ENCODE results near the gene ERC2. TPM values are rescaled to one million over a fixed set of nuclear protein-coding genes. Genes with fewer than 3 reads are reported as not detected.
A peak's percentile ranks its signal among the peaks of the same experiment; 100 is the strongest.

ERC2 gene
- total RNA-seq, 1 experiment from 2014 or later: 1.2 TPM

- DNase-seq (ENCODE audit: low read depth): no peak
These were observed 941.8 kb downstream of the ERC2 start for GRCh38 chr3:55526332-55527030.

DNA sequence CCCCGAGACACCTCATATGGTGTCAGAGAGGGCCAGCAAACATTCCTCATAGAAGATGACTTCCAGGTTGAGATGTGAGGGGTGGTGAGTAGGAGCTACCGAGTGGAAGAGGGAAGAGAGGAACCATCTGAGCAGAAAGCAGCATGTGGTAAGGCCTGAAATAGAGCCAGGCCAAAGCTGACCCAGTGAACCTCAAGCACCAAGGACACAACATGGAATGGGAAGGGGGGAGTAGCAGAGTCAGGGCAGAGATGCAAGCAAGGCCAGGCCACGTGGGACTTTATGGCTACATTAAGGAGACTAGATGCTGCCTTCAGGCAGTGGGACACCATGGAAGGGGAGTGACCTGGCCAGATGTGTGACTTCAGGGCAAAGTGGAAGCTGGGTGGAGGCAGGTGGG, 942.8 kb downstream of the ERC2 start:
- no peak for DNase-seq (ENCODE audit: low read depth)

DNA sequence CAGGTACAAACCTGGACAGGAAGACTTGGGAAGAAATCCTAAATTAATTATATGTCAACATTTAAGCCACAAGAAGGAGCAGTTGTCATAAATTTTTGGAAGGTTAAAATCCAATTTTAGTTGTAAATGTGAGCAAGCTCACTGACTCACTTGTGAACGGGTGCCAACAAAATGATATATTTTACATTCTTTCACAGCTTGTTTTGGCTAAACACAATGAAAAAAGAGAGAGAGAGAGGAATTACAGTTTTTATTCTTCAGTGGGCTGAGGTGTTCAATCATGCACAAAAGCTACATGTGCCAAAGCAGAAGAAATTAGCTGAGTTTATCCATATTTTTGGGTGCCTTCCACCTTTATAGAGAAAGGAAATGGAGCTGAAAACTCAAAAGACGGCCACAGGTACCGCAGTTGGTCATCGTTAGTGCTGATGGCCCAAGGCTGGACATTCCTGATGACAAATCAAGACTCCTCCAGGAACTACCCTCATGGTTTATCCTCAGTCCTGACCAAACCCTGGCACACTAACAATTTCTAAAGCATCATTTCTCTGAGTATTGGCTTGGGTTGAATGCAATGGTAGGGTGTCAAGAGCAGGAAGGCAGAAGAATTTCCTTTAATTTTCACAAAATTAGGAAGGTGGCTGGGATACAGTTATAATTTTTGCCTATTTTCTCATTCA, 943.6 kb downstream of the ERC2 start:
- peak; percentile 96 for DNase-seq (ENCODE audit: low read depth)

GRCh38 chr3:55523471-55523870, 944.8 kb downstream of the ERC2 start:
- no peak for DNase-seq (ENCODE audit: low read depth)

DNA sequence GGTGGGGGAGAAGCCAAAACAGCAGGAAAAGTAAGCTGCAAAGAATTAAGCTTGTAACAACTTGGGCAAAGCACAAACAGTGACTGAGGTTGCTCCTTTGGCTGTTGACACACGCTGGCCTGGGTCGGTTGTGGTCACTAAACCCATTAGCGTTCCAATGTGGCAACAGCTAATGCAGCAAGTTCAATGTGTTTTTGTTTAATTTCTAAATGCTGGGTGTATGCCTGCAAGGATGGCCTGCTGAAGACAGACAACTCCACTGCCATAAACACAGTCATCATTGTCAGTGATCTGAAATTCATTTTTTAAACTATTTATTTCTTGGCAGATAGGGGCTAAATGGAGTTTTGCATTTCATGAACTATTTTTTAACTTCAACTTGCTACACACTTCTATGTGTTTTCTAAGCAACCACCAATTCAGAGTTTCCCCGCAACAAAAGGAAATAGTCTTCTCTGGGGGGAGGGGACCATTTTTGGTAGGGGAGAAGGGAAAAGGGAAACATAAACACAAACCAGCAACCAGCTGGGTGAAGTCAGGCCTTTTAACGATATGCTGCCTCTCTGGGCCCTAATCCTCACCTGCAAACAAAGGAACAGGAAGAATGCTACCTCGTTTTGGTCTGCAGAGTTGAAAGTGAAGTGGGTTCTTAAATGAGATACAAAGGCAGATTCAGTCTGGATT, 946.4 kb downstream of the ERC2 start:
- peak; percentile 82 for DNase-seq (ENCODE audit: low read depth)

DNA sequence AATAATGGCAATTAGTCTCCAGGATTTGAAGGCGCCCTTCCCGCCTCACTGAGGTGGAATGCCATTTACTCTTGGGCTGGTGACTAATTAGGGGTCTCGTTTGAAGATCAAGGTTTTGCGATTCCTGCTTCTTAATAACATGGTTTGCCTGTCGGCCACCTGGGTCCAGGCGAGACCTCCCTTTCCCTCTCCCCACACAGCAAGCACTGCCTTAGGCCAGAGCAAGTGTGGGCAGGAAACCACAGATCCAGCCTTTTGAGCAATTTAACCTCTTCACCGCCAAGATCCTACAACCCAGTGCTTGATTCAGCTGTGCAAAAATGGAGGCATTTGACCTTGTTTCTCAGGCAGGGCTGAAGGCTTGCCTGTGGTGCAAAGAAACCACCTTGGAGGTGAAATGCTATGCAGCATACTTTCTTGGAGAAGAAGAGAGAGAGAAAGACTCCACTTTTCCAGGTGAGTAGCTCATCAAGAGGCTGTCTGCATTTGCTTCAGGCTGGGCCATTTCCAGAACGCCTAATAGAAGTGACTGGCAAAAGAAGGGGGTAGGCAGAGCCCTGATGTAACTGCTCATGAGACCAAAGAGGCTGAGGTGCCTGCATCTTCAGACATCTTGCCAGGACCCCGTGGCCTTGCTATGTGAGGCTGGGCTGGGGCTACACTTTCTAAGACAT, 947.1 kb downstream of the ERC2 start:
- DNase-seq (ENCODE audit: low read depth): peak; percentile 68

DNA sequence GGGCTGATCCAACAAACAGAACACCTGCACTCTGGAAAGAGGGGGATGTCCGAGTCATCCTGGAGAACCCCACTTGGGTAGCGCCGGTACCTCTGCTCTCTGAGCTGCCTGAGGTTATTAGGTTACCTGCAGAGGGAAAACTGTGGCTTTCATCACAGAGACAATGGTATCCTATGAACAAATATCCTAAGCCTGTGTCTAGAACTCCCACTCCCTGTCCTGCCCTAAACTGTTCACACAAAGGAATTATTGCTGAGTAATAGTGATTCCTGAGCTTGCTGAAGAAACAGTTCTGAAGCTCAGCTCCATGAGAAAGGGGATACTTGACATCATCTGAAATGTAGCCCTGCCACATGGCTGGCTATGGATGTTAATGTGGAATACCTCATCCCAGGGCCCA, 949.2 kb downstream of the ERC2 start:
- DNase-seq (ENCODE audit: low read depth): peak; percentile 62

DNA sequence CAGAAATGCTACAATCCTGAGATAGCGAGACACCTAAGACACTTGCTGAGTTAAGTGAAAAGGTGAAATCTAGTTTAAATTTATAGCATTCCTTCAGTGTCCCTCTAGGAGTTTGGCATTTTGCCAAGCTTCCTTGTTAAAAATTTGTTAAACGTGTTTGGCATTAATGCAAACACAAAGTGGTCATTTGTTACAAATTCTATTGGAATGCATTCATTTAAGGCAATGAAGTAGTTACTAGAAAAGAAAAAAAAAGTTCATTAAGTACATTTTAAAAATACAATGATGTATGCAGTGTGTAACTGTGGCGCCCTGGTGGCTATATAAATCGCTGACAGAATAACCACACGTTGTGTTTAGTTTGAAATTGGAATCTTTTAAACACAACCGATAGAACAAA, 949.8 kb downstream of the ERC2 start:
- DNase-seq (ENCODE audit: low read depth): peak; percentile 77

GRCh38 chr3:55516392-55517030, 951.8 kb downstream of the ERC2 start:
- no peak for DNase-seq (ENCODE audit: low read depth)

DNA sequence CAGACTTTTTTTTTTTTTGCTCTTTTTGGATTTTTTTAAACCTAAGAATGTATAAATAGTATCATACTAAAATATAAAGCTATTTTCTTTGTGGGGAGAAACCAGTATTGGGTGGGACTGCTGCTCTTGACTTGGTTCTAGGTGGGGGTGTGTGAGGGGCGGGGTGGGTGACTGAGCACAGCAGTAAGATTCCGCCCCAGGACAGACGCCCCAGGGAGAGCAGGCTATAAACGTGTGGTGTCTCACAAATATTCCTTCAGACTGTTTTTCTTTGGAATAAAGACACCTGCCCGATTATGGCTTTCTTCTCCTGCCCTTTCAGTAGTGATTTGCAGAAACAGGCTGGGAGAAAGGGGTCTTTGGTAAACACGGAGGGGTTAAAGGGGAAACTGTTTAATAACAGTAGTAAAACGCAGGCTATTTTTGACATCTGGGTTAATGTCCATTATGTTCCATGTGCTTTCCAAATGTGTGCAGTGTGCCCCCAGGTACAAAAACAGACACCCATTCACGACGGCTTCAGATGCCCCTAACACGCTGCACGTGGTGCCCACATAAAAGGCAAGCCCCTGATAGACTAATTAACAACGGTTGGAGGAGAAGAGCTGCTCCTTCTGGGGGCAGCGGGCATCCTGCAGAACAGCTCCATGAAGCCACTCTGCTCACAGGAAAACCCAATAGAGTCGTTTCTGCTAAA, 952.6 kb downstream of the ERC2 start:
- no peak for DNase-seq (ENCODE audit: low read depth)

- DNase-seq (ENCODE audit: low read depth): no peak
These were observed 953.3 kb downstream of the ERC2 start for GRCh38 chr3:55514962-55515361.

DNA sequence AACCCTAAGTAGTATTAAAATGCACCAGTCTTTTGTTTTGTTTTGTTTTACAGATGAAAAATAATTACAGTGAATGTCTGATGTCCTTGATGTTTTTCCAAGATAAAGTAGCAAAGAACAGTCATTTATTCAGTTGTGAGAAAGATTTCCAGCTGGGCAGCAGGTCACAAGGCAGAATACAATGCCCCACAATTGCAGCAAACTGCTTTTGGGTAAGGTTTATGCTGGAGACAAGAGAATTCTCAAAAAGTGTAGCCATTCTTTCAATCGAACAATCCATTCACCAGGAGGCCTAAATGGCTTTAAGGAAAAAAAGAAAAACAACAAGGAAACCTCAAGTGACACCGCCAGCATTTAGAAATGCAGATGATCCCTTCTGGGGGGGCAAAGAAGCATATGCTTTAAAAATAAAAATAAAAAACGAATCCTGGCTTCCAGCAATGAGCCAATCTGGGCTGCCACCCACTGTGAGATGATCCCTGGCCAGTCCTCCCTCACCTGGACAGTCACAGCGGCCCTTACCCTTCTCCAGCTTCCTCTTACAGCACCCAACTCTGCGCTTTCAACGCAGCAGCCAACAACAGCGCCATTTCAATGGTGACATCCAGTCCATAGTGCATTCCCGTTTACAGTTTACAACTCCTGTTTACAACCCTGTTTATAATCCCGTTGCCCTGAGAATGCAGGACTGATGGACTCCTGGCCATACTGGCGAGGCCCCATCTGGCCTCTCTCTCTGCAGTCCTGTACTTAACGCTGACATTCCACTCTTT, 955.5 kb downstream of the ERC2 start:
- DNase-seq (ENCODE audit: low read depth): no peak

DNA sequence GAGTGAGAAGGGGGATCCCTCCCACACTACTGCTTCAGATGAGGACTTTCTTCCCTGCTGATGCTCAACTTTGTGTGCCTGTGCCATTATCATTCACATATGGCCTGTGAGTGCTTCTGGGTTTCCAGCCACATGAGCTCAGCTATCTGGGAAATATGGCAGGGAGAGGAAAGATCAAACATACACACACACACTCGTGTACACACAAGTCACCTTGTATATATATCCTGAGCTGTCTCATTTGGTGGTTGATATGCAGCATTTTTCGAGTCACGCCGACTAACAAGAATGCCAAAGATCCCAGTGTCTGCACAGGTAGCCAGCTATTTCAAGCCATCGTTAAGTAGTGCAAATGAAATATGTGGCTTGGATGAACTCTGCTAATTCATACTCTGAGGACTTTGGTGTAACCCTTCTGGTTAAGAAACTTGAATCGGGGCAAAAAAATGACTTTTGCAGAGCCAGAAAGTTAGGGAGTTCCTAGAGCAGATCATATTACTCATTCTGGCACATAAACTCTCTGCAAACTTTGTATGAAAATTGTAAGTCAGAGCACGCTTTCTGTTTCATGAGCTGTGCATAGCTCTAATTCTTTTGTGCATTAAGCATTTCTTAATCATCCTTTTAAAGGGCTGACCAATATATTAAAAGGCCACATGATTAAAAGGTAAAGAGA, 956.2 kb downstream of the ERC2 start:
- peak; percentile 75 for DNase-seq (ENCODE audit: low read depth)

GRCh38 chr3:55508335-55508734, 959.9 kb downstream of the ERC2 start:
- no peak for DNase-seq (ENCODE audit: low read depth)

GRCh38 chr3:55507808-55508207, 960.5 kb downstream of the ERC2 start:
- no peak for DNase-seq (ENCODE audit: low read depth)

DNA sequence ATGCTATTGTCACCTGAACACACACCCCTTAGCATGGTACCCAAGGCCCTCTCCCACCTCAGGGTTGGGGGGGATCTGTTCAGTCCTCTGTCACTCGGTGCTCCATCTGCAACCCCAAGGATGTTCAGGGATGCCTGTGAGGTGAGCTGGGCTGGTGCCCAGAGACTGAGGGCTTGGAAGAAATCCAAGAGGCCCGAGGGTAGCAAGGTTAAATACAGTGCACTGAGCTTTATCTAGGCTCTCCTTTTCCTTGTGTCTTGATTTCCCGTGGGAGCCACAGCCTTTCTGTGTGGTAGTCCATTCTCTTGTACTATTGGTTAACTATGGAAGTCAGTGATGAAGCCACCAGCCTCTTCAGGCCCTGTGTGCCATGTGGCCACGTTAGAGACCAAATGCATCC, 962.5 kb downstream of the ERC2 start:
- peak; percentile 76 for DNase-seq (ENCODE audit: low read depth)

GRCh38 chr3:55505102-55505501, 963.2 kb downstream of the ERC2 start:
- peak; percentile 75 for DNase-seq (ENCODE audit: low read depth)

DNA sequence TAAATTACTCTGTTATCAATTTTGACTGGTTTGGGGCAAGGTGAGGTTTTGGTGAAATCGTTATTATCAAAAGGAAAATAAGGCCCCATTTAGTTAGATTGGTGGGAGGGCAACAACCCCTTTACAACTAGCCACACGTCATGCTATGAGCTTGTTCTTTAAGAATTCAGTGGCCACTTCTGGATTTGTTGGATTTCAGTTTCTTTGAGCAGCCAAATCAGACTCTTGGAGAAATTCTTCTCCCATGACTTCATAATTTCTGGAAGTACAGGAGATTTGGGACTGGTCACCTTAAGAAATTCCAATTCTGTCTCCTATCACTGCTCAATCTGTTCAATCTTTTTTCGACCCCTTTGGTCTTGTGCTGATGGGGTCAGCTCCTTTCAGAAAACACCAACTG, 966.4 kb downstream of the ERC2 start:
- peak; percentile 69 for DNase-seq (ENCODE audit: low read depth)

DNA sequence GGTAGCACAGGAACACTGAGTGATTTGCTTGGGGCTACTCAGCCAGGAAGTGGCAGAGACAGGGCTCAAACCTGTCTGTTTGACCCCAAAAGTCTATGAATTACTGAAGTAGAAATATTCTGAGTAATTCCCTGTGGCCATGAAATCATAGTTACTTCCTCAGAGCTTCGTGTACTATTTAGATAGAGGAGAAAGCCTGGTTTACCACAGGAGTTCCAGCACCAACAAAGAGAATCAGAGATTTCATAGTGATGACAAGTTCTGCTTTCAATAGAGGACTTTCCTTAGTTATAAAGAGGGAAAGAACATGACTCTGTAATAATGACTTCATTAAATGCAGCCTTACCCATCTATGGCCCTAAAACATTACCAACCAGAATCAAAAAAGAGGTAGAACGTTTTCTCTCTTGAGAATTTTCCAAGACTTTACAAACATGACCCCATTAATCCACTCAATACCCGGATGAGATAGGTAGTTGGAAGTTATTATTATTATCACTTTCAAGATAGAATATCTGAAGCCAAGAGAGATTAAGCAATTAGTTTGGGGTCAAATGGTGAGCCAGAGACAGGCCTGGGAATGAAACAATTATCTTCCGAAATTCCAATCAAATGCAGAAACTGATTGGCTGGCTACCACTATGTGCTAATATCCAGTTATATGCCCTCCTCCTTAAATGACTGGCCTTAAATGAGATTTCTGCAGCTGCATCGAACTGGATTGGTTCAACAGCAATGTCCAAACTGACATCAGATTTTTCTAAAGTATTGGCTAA, 967.5 kb downstream of the ERC2 start:
- peak; percentile 81 for DNase-seq (ENCODE audit: low read depth)
